Ishikawa (cell line): Measurements from ENCODE around the gene CHMP6.

Experiments used
- CEBPB ChIP-seq: IDR thresholded peaks from 2 replicates; pipeline ENCODE4 v1.6.1; 2012
- CREB1 ChIP-seq: IDR thresholded peaks from 2 replicates; pipeline ENCODE4 v1.6.1; 2012; ENCODE audit warnings: low read depth
- EP300 ChIP-seq: IDR thresholded peaks from 2 replicates; pipeline ENCODE4 v1.6.1; 2012; ENCODE audit warnings: borderline replicate concordance
- FOXM1 ChIP-seq: IDR thresholded peaks from 2 replicates; pipeline ENCODE4 v1.6.1; 2012; ENCODE audit warnings: low read depth, borderline replicate concordance
- MAX ChIP-seq: IDR thresholded peaks from 2 replicates; pipeline ENCODE4 v1.6.1; 2012
- RAD21 ChIP-seq: IDR thresholded peaks from 2 replicates; pipeline ENCODE4 v1.6.1; 2012; ENCODE audit warnings: low read depth
- TAF1 ChIP-seq: IDR thresholded peaks from 2 replicates; pipeline ENCODE4 v1.6.1; 2012; ENCODE audit warnings: low read depth, mild to moderate bottlenecking
- TCF12 ChIP-seq: IDR thresholded peaks from 2 replicates; pipeline ENCODE4 v1.6.1; 2012; ENCODE audit warnings: low read depth
- USF1 ChIP-seq: IDR thresholded peaks from 2 replicates; pipeline ENCODE4 v1.6.1; 2012
- YY1 ChIP-seq: IDR thresholded peaks from 2 replicates; pipeline ENCODE4 v1.6.1; 2012; ENCODE audit warnings: low read depth
- ZBTB7A ChIP-seq: IDR thresholded peaks from 2 replicates; pipeline ENCODE4 v1.6.1; 2012; ENCODE audit warnings: low read depth
- TF ChIP-seq, protein P1 (sequence below): IDR thresholded peaks from 2 replicates; pipeline ENCODE4 v1.6.1; 2012; ENCODE audit warnings: low read depth, mild to moderate bottlenecking

GRCh38 chr17:81000631-81001357, 9.2 kb downstream of the CHMP6 start:
- no peak for TF ChIP-seq YY1
- no peak for TF ChIP-seq TCF12
- no peak for TF ChIP-seq TAF1
- no peak for TF ChIP-seq EP300
- TF ChIP-seq ZBTB7A, result no peak
- no peak for TF ChIP-seq MAX
- no peak for TF ChIP-seq CREB1
- no peak for TF ChIP-seq RAD21
- TF ChIP-seq, protein P1, sequence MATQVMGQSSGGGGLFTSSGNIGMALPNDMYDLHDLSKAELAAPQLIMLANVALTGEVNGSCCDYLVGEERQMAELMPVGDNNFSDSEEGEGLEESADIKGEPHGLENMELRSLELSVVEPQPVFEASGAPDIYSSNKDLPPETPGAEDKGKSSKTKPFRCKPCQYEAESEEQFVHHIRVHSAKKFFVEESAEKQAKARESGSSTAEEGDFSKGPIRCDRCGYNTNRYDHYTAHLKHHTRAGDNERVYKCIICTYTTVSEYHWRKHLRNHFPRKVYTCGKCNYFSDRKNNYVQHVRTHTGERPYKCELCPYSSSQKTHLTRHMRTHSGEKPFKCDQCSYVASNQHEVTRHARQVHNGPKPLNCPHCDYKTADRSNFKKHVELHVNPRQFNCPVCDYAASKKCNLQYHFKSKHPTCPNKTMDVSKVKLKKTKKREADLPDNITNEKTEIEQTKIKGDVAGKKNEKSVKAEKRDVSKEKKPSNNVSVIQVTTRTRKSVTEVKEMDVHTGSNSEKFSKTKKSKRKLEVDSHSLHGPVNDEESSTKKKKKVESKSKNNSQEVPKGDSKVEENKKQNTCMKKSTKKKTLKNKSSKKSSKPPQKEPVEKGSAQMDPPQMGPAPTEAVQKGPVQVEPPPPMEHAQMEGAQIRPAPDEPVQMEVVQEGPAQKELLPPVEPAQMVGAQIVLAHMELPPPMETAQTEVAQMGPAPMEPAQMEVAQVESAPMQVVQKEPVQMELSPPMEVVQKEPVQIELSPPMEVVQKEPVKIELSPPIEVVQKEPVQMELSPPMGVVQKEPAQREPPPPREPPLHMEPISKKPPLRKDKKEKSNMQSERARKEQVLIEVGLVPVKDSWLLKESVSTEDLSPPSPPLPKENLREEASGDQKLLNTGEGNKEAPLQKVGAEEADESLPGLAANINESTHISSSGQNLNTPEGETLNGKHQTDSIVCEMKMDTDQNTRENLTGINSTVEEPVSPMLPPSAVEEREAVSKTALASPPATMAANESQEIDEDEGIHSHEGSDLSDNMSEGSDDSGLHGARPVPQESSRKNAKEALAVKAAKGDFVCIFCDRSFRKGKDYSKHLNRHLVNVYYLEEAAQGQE, result no peak
- no peak for TF ChIP-seq USF1
- no peak for TF ChIP-seq FOXM1
- no peak for TF ChIP-seq CEBPB
